ENCODE measurements around the gene PLEKHG4B. TPM values are rescaled to one million over a fixed set of nuclear protein-coding genes. Genes with fewer than 3 reads are reported as not detected.

PLEKHG4B gene
- polyA plus RNA-seq, 1 donor (not counting 4 experiments of a cell fraction or from before 2014, with no cell fraction given), result not detected

- FAIRE-seq, result no peak
- no peaks in the 10 kb centered on the region for H3K9me3 ChIP-seq (ENCODE audit: control insufficient read depth, low read depth, low read length)
- H3K4me2 ChIP-seq (ENCODE audit: control insufficient read depth, extremely low read depth, insufficient read depth, low read depth, low read length), result no peak overlapping the region
- H3K9ac ChIP-seq (ENCODE audit: control insufficient read depth, extremely low read depth, insufficient read depth, low read length), result no peak overlapping the region
- peaks cover 2% of the 10 kb centered on the region for H3K4me1 ChIP-seq (ENCODE audit: control insufficient read depth, extremely low read depth, insufficient read depth, low read length)
- H3K9me1 ChIP-seq (ENCODE audit: control insufficient read depth, extremely low read depth, insufficient read depth, low read length), result no peaks in the 10 kb centered on the region
- no peaks in the 10 kb centered on the region for H3K79me2 ChIP-seq (ENCODE audit: control insufficient read depth, insufficient read depth, low read length)
- peaks cover 4% of the 10 kb centered on the region for H4K20me1 ChIP-seq (ENCODE audit: control insufficient read depth, extremely low read depth, insufficient read depth, low read length)
- H2AFZ ChIP-seq (ENCODE audit: control insufficient read depth, low read length), result no peak overlapping the region
- dilution Hi-C loops (cut with MboI; ENCODE audit: extremely low pct_ligation_motif_present, low sequenced_read_pairs), result no loop called here
- DNase-seq (ENCODE audit: low read depth, low spot score), result no peak
- TF ChIP-seq CTCF (optimal IDR thresholded peaks at IDR 0.05 in 1 of 3, IDR thresholded peaks at IDR 0.05 in 1 of 3, conservative IDR thresholded peaks at IDR 0.05 in 1 of 3; ENCODE audit: extremely low read depth in 1 of 3, insufficient read depth in 2 of 3, low read length in 3 of 3), result no peak
- TF ChIP-seq EZH2 (IDR thresholded peaks at IDR 0.05; ENCODE audit: low read length), result no peak
- no peak overlapping the region for H3K4me3 ChIP-seq (ENCODE audit: control insufficient read depth in 2 of 3, extremely low read depth in 1 of 3, insufficient read depth in 2 of 3, low read depth in 1 of 3, low read length in 3 of 3)
- no peak overlapping the region for H3K27ac ChIP-seq (ENCODE audit: control insufficient read depth, insufficient read depth, low read length)
- peaks cover 37% of the 10 kb centered on the region for H3K27me3 ChIP-seq (ENCODE audit: control insufficient read depth, extremely low read depth, insufficient read depth, low read length)
- no peaks in the 10 kb centered on the region for H3K36me3 ChIP-seq (ENCODE audit: control insufficient read depth in 2 of 2, extremely low read depth in 1 of 2, insufficient read depth in 2 of 2, low read length in 2 of 2)
Measured at GRCh38 chr5:187042-187431, 95.1 kb downstream of the PLEKHG4B start.

- H2AFZ ChIP-seq (ENCODE audit: control insufficient read depth, low read length), result no peak overlapping the region
- no peak overlapping the region for H3K9ac ChIP-seq (ENCODE audit: control insufficient read depth, extremely low read depth, insufficient read depth, low read length)
Measured at GRCh38 chr5:187617-188451, 95.9 kb downstream of the PLEKHG4B start.

More at GRCh38 chr5:187617-188451, 95.9 kb downstream of the PLEKHG4B start:
- Histone ChIP-seq H3K4me1 (ENCODE audit: control insufficient read depth, extremely low read depth, insufficient read depth, low read length) (peaks cover 2% of the 10 kb centered on the region), H3K4me3 (ENCODE audit: control insufficient read depth in 2 of 3, extremely low read depth in 1 of 3, insufficient read depth in 2 of 3, low read depth in 1 of 3, low read length in 3 of 3) (no peak overlapping the region), H4K20me1 (ENCODE audit: control insufficient read depth, extremely low read depth, insufficient read depth, low read length) (peaks cover 4% of the 10 kb centered on the region), H3K79me2 (ENCODE audit: control insufficient read depth, insufficient read depth, low read length) (no peaks in the 10 kb centered on the region), H3K9me3 (ENCODE audit: control insufficient read depth, low read depth, low read length) (no peaks in the 10 kb centered on the region), H3K36me3 (ENCODE audit: control insufficient read depth in 2 of 2, extremely low read depth in 1 of 2, insufficient read depth in 2 of 2, low read length in 2 of 2) (no peaks in the 10 kb centered on the region), H3K27ac (ENCODE audit: control insufficient read depth, insufficient read depth, low read length) (no peak overlapping the region), H3K27me3 (ENCODE audit: control insufficient read depth, extremely low read depth, insufficient read depth, low read length) (peaks cover 45% of the 10 kb centered on the region), H3K9me1 (ENCODE audit: control insufficient read depth, extremely low read depth, insufficient read depth, low read length) (no peaks in the 10 kb centered on the region), H3K4me2 (ENCODE audit: control insufficient read depth, extremely low read depth, insufficient read depth, low read depth, low read length) (peak overlapping the region; percentile 68)
- no peak for TF ChIP-seq EZH2 (IDR thresholded peaks at IDR 0.05; ENCODE audit: low read length)
- no peak for TF ChIP-seq CTCF (optimal IDR thresholded peaks at IDR 0.05 in 1 of 3, IDR thresholded peaks at IDR 0.05 in 1 of 3, conservative IDR thresholded peaks at IDR 0.05 in 1 of 3; ENCODE audit: extremely low read depth in 1 of 3, insufficient read depth in 2 of 3, low read length in 3 of 3)
- FAIRE-seq (no peak), DNase-seq (ENCODE audit: low read depth, low spot score) (no peak)
- dilution Hi-C loops (cut with MboI; ENCODE audit: extremely low pct_ligation_motif_present, low sequenced_read_pairs), result no loop called here

All from keratinocyte (primary cell).